ENCODE data around the gene ZDHHC13.

Gene ZDHHC13

DNA sequence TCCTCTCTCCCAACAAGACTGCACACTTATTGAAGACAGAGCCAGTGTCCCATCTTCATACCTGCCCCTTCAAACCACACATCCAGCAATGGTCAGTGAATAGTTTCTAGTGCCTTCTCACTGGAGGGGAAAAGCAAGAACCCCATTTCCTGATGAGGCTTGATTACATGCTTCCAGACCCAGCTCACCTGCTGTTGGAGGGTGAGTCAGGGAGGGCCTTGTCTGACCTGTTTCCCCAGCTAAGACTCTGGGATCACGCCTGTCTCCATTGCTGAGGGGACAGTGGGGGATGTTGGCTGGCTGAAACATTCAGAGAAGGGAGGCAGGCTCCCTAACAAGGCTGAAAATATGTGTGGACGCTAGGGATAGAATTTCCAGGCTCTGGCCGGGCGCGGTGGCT lies 27.5 kb upstream of the ZDHHC13 start:
- Histone ChIP-seq H3K27me3 (replicated peaks in 2 of 5; ENCODE audit: control insufficient read depth in 4 of 5, insufficient read depth in 5 of 5, low read length in 4 of 5) (peaks cover 0 to 7% (median 0%) of the 10 kb centered on the region in 5 experiments), H3K4me1 (ENCODE audit: control extremely low read depth in 1 of 4, control insufficient read depth in 4 of 4, insufficient read depth in 4 of 4, low read length in 3 of 4) (no peaks in the 10 kb centered on the region), H3K27ac (ENCODE audit: insufficient read depth in 1 of 2, low read depth in 1 of 2, low read length in 2 of 2, poor library complexity in 1 of 2, severe bottlenecking in 2 of 2) (no peak overlapping the region), H3K36me3 (ENCODE audit: control insufficient read depth in 4 of 4, insufficient read depth in 4 of 4, low read length in 3 of 4) (no peaks in the 10 kb centered on the region), H3K4me3 (ENCODE audit: control insufficient read depth in 1 of 7, extremely low read depth in 1 of 7, insufficient read depth in 4 of 7, low read depth in 2 of 7, low read length in 6 of 7) (no peak overlapping the region), H3K9me3 (ENCODE audit: control extremely low read depth in 1 of 5, control insufficient read depth in 4 of 5, insufficient read depth in 2 of 5, low read depth in 1 of 5, low read length in 4 of 5) (no peaks in the 10 kb centered on the region)
- DNase-seq, result no peak
- ChIA-PET CTCF (interaction anchor here (0.7 to 6.9 kb wide), 3 partner anchors 9 to 168 kb away, joined by 3 to 37 read pairs (median 3); no protein-coding TSS in a partner anchor), POLR2A (interaction anchor here (0.6 kb wide), 1 partner anchor 176 kb away, joined by 3 read pairs; no protein-coding TSS in a partner anchor)
- 100% methylated on average over 1 of the region's 5 CpGs for WGBS (ENCODE audit: insufficient coverage)

DNA sequence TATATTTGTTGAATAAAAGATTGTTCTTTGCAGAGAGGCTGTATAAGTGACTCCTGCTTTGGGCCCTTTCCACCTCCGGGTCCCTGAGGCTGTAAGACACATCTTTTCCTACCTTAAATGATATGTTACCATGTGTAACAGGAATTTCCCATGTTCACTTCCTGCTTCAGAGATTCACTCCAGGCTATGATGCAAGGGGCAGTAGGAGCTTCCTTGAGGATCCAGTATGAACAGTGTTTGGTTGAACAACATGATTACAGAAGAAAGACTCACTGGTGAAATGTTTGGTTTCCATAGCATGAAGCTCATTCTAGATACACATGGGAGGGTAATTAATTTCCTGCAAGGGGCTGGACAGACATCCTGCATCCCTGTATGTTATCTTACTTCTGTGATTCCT lies 25.6 kb upstream of the ZDHHC13 start:
- WGBS (ENCODE audit: insufficient coverage), result no CpG with 5 or more reads among the region's 1 CpG
- no peak for DNase-seq
- Histone ChIP-seq H3K4me1 (ENCODE audit: control extremely low read depth in 1 of 4, control insufficient read depth in 4 of 4, insufficient read depth in 4 of 4, low read length in 3 of 4) (no peaks in the 10 kb centered on the region), H3K36me3 (ENCODE audit: control insufficient read depth in 4 of 4, insufficient read depth in 4 of 4, low read length in 3 of 4) (no peaks in the 10 kb centered on the region), H3K27ac (ENCODE audit: insufficient read depth in 1 of 2, low read depth in 1 of 2, low read length in 2 of 2, poor library complexity in 1 of 2, severe bottlenecking in 2 of 2) (no peak overlapping the region), H3K4me3 (ENCODE audit: control insufficient read depth in 1 of 7, extremely low read depth in 1 of 7, insufficient read depth in 4 of 7, low read depth in 2 of 7, low read length in 6 of 7) (no peak overlapping the region), H3K9me3 (ENCODE audit: control extremely low read depth in 1 of 5, control insufficient read depth in 4 of 5, insufficient read depth in 2 of 5, low read depth in 1 of 5, low read length in 4 of 5) (no peaks in the 10 kb centered on the region), H3K27me3 (replicated peaks in 2 of 5; ENCODE audit: control insufficient read depth in 4 of 5, insufficient read depth in 5 of 5, low read length in 4 of 5) (peaks cover 0 to 7% (median 0%) of the 10 kb centered on the region in 5 experiments)
- CTCF ChIA-PET, result interaction anchor here (6.9 kb wide), 1 partner anchor 14 kb away, joined by 37 read pairs; no protein-coding TSS in a partner anchor
- POLR2A ChIA-PET, result no interaction called here

DNA sequence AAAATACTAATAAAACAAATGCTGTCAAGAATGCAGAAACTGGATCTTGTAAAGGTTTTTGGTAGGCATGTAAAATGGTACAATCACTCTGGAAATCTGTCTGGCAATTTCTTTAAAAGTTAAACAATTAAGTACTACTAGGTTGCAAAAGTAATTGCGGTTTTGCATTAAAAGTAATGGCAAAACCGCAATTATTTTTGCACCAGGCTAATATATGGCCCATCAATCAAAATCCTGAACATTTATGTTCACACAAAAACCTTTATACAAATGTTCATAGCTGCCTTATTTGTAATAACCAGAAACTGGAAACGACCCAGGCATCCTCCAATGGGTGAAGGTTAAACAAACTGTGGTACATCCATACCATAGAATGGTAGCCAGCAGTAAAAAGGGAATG lies 24.6 kb upstream of the ZDHHC13 start:
- POLR2A ChIA-PET, result no interaction called here
- CTCF ChIA-PET, result no interaction called here
- Histone ChIP-seq H3K36me3 (ENCODE audit: control insufficient read depth in 4 of 4, insufficient read depth in 4 of 4, low read length in 3 of 4) (no peaks in the 10 kb centered on the region), H3K4me3 (ENCODE audit: control insufficient read depth in 1 of 7, extremely low read depth in 1 of 7, insufficient read depth in 4 of 7, low read depth in 2 of 7, low read length in 6 of 7) (no peak overlapping the region), H3K27ac (ENCODE audit: insufficient read depth in 1 of 2, low read depth in 1 of 2, low read length in 2 of 2, poor library complexity in 1 of 2, severe bottlenecking in 2 of 2) (no peak overlapping the region), H3K27me3 (replicated peaks in 2 of 5; ENCODE audit: control insufficient read depth in 4 of 5, insufficient read depth in 5 of 5, low read length in 4 of 5) (peaks cover 0 to 9% (median 0%) of the 10 kb centered on the region in 5 experiments), H3K4me1 (ENCODE audit: control extremely low read depth in 1 of 4, control insufficient read depth in 4 of 4, insufficient read depth in 4 of 4, low read length in 3 of 4) (no peaks in the 10 kb centered on the region), H3K9me3 (ENCODE audit: control extremely low read depth in 1 of 5, control insufficient read depth in 4 of 5, insufficient read depth in 2 of 5, low read depth in 1 of 5, low read length in 4 of 5) (no peaks in the 10 kb centered on the region)
- WGBS (ENCODE audit: insufficient coverage), result 20% methylated on average over 1 of the region's 3 CpGs
- no peak for DNase-seq

DNA sequence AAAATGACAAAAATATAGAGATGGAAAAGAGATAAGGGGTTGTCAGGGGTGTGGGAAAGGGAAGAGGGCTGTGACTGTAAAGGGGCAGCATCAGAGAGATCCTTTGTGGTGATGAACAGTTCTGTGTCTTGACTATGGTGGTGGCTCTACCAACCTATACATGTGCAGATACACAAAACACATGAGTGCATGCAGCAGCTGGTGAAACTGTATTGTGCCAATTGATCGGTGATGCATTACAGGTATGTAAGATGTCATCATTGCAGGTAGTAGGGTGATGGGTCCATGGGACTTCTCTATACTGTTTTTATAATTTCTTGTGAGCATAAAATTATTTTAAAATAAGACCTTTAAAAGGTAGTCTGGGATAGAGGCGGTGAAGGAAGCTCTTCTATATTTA lies 24.1 kb upstream of the ZDHHC13 start:
- Histone ChIP-seq H3K4me1 (ENCODE audit: control extremely low read depth in 1 of 4, control insufficient read depth in 4 of 4, insufficient read depth in 4 of 4, low read length in 3 of 4) (no peaks in the 10 kb centered on the region), H3K27ac (ENCODE audit: insufficient read depth in 1 of 2, low read depth in 1 of 2, low read length in 2 of 2, poor library complexity in 1 of 2, severe bottlenecking in 2 of 2) (no peak overlapping the region), H3K36me3 (ENCODE audit: control insufficient read depth in 4 of 4, insufficient read depth in 4 of 4, low read length in 3 of 4) (no peaks in the 10 kb centered on the region), H3K4me3 (ENCODE audit: control insufficient read depth in 1 of 7, extremely low read depth in 1 of 7, insufficient read depth in 4 of 7, low read depth in 2 of 7, low read length in 6 of 7) (no peak overlapping the region), H3K9me3 (ENCODE audit: control extremely low read depth in 1 of 5, control insufficient read depth in 4 of 5, insufficient read depth in 2 of 5, low read depth in 1 of 5, low read length in 4 of 5) (no peaks in the 10 kb centered on the region), H3K27me3 (replicated peaks in 2 of 5; ENCODE audit: control insufficient read depth in 4 of 5, insufficient read depth in 5 of 5, low read length in 4 of 5) (peaks cover 0 to 9% (median 0%) of the 10 kb centered on the region in 5 experiments)
- DNase-seq, result no peak
- 100% methylated on average over 2 of the region's 2 CpGs for WGBS (ENCODE audit: insufficient coverage)
- CTCF ChIA-PET, result no interaction called here
- POLR2A ChIA-PET, result no interaction called here

DNA sequence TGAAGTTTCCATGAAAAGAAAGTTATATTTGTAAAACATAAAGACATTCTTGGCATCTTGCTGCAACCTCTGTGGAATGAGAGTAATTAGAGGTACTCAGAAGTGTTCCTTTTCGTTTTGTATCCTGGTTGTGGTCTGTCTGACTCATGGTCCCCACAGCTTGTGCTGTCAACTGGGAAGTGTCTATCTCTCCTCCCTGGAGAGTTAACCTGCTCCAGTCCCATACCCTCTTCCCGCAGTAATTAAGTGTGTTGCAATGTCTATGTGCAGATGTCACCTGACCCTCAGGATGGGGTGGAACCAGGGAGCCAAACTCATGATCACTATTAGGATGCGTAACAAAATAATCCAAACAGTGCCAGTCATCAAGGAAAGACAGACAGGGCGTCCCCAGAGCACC lies 23.0 kb upstream of the ZDHHC13 start:
- 20% methylated on average over 1 of the region's 4 CpGs for WGBS (ENCODE audit: insufficient coverage)
- no peak overlapping the region for H3K4me3 ChIP-seq (ENCODE audit: control insufficient read depth in 1 of 7, extremely low read depth in 1 of 7, insufficient read depth in 4 of 7, low read depth in 2 of 7, low read length in 6 of 7)
- DNase-seq, result no peak
- H3K9me3 ChIP-seq (ENCODE audit: control extremely low read depth in 1 of 5, control insufficient read depth in 4 of 5, insufficient read depth in 2 of 5, low read depth in 1 of 5, low read length in 4 of 5), result no peaks in the 10 kb centered on the region
- H3K36me3 ChIP-seq (ENCODE audit: control insufficient read depth in 4 of 4, insufficient read depth in 4 of 4, low read length in 3 of 4), result no peaks in the 10 kb centered on the region
- H3K27ac ChIP-seq (ENCODE audit: insufficient read depth in 1 of 2, low read depth in 1 of 2, low read length in 2 of 2, poor library complexity in 1 of 2, severe bottlenecking in 2 of 2), result no peak overlapping the region
- ChIA-PET CTCF (no interaction called here), POLR2A (no interaction called here)
- H3K27me3 ChIP-seq (replicated peaks in 2 of 5; ENCODE audit: control insufficient read depth in 4 of 5, insufficient read depth in 5 of 5, low read length in 4 of 5), result peaks cover 0 to 9% (median 0%) of the 10 kb centered on the region in 5 experiments
- H3K4me1 ChIP-seq (ENCODE audit: control extremely low read depth in 1 of 4, control insufficient read depth in 4 of 4, insufficient read depth in 4 of 4, low read length in 3 of 4), result no peaks in the 10 kb centered on the region

DNA sequence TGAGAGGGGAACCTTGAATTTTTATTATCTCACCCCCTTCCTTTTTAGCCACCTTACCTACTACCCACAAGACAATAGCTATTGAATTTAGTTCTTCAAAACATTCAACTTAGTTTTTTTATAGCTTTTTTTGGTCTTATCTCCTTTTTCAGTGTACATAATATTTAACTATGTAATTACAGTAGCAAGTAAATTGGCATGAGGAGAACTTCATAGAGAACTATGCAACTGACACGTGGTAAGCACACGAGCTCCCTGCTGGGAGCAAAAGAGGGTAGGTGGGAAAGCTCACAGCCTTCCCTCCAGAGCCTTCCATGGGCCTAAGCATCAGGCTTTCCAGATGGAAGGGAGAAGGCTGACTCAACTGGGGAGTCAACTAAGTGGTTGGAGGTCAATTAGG lies 22.1 kb upstream of the ZDHHC13 start:
- Histone ChIP-seq H3K36me3 (ENCODE audit: control insufficient read depth in 4 of 4, insufficient read depth in 4 of 4, low read length in 3 of 4) (no peaks in the 10 kb centered on the region), H3K27me3 (replicated peaks in 2 of 5; ENCODE audit: control insufficient read depth in 4 of 5, insufficient read depth in 5 of 5, low read length in 4 of 5) (peaks cover 0 to 9% (median 0%) of the 10 kb centered on the region in 5 experiments), H3K4me1 (ENCODE audit: control extremely low read depth in 1 of 4, control insufficient read depth in 4 of 4, insufficient read depth in 4 of 4, low read length in 3 of 4) (no peaks in the 10 kb centered on the region), H3K9me3 (ENCODE audit: control extremely low read depth in 1 of 5, control insufficient read depth in 4 of 5, insufficient read depth in 2 of 5, low read depth in 1 of 5, low read length in 4 of 5) (no peaks in the 10 kb centered on the region), H3K4me3 (ENCODE audit: control insufficient read depth in 1 of 7, extremely low read depth in 1 of 7, insufficient read depth in 4 of 7, low read depth in 2 of 7, low read length in 6 of 7) (no peak overlapping the region), H3K27ac (ENCODE audit: insufficient read depth in 1 of 2, low read depth in 1 of 2, low read length in 2 of 2, poor library complexity in 1 of 2, severe bottlenecking in 2 of 2) (no peak overlapping the region)
- no peak for DNase-seq
- POLR2A ChIA-PET, result no interaction called here
- CTCF ChIA-PET, result no interaction called here
- 60% methylated on average over 2 of the region's 2 CpGs for WGBS (ENCODE audit: insufficient coverage)

DNA sequence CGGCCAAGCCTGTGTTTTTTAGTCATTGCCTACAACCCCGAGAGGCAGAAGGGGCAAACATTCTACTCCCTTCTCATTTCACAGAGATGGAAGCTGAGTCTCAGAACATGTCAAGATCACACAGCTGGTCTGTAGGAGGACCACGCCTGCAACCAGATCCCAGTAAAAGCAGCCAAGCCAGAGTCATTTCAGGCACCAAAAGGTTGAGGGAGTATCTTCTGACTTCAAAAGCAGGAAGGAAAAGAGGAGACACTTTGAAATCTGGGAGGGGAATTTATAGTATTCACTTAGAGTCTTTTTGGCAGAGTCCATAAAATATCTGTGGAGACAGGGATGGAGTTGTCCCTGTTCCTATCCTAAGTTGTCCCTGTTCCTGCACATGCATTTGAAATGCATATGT lies 17.9 kb upstream of the ZDHHC13 start:
- 100% methylated on average over 3 of the region's 3 CpGs for WGBS (ENCODE audit: insufficient coverage)
- H3K9me3 ChIP-seq (ENCODE audit: control extremely low read depth in 1 of 5, control insufficient read depth in 4 of 5, insufficient read depth in 2 of 5, low read depth in 1 of 5, low read length in 4 of 5), result no peaks in the 10 kb centered on the region
- no peaks in the 10 kb centered on the region for H3K4me1 ChIP-seq (ENCODE audit: control extremely low read depth in 1 of 4, control insufficient read depth in 4 of 4, insufficient read depth in 4 of 4, low read length in 3 of 4)
- H3K36me3 ChIP-seq (ENCODE audit: control insufficient read depth in 4 of 4, insufficient read depth in 4 of 4, low read length in 3 of 4), result no peaks in the 10 kb centered on the region
- POLR2A ChIA-PET, result no interaction called here
- no peak overlapping the region for H3K27ac ChIP-seq (ENCODE audit: insufficient read depth in 1 of 2, low read depth in 1 of 2, low read length in 2 of 2, poor library complexity in 1 of 2, severe bottlenecking in 2 of 2)
- DNase-seq, result no peak
- H3K4me3 ChIP-seq (ENCODE audit: control insufficient read depth in 1 of 7, extremely low read depth in 1 of 7, insufficient read depth in 4 of 7, low read depth in 2 of 7, low read length in 6 of 7), result no peak overlapping the region
- CTCF ChIA-PET, result interaction anchor here (1.3 to 1.5 kb wide), 2 partner anchors 12 to 22 kb away, joined by 3 to 4 read pairs; no protein-coding TSS in a partner anchor
- peaks cover 0 to 7% (median 0%) of the 10 kb centered on the region in 5 experiments for H3K27me3 ChIP-seq (replicated peaks in 2 of 5; ENCODE audit: control insufficient read depth in 4 of 5, insufficient read depth in 5 of 5, low read length in 4 of 5)
